CD4-positive, CD25-positive, alpha-beta regulatory T cell (primary cell): ENCODE data around the gene HPSE. TPM values are rescaled to one million over a fixed set of nuclear protein-coding genes. Genes with fewer than 3 reads are reported as not detected.
A peak's percentile ranks its signal among the peaks of the same experiment; 100 is the strongest.

Experiments
- ATAC-seq, 2 donors: fragments of 150-1000 bp; cut with Tn5 transposase; one replicate each; pipeline ENCODE4 v1.10.0; 2021; ENCODE audit warnings: low read depth in 2 of 2, moderate number of reproducible peaks in 2 of 2, moderate library complexity in 1 of 2
- DNase-seq, 3 donors: peaks; one replicate each; pipeline versions ENCODE4 v3.0.0 to v3.0.0-alpha.2; 2012 to 2022; ENCODE audit warnings: mixed read lengths in 1 of 3
- H3K27ac ChIP-seq: one replicate; pipeline ENCODE4 v1.7.0; 2013; ENCODE audit warnings: mild to moderate bottlenecking, low read length; ENCODE audit not compliant: insufficient read depth, poor library complexity, severe bottlenecking
- H3K27me3 ChIP-seq: one replicate; pipeline ENCODE4 v1.7.0; 2013; ENCODE audit warnings: low read length; ENCODE audit not compliant: control insufficient read depth, insufficient read depth
- H3K36me3 ChIP-seq: one replicate; pipeline ENCODE4 v1.7.0; 2013; ENCODE audit warnings: mild to moderate bottlenecking, low read length, moderate library complexity; ENCODE audit not compliant: control insufficient read depth, insufficient read depth
- H3K4me1 ChIP-seq: 2 replicates; pipeline ENCODE4 v1.7.0; 2013; ENCODE audit warnings: mild to moderate bottlenecking, low read length; ENCODE audit not compliant: insufficient read depth, control insufficient read depth, poor library complexity, severe bottlenecking
- H3K4me3 ChIP-seq: one replicate; pipeline ENCODE4 v1.7.0; 2013; ENCODE audit warnings: low read depth, mild to moderate bottlenecking, low read length, moderate library complexity
- H3K9me3 ChIP-seq, 2 experiments: 1 replicate in 1 of 2; 2 replicates in 1 of 2; pipeline ENCODE4 v1.7.0; 2013; ENCODE audit warnings: low read length in 2 of 2, mild to moderate bottlenecking in 1 of 2, moderate library complexity in 1 of 2; ENCODE audit not compliant: control insufficient read depth in 2 of 2
- H3K27ac Mint-ChIP-seq, 3 donors: one replicate each; pipeline ENCODE4 v1.8.0; 2020 to 2022; ENCODE audit warnings: mild to moderate bottlenecking in 3 of 3, mixed read lengths in 3 of 3, moderate library complexity in 2 of 3
- H3K27me3 Mint-ChIP-seq: one replicate; pipeline ENCODE4 v1.8.0; 2022; ENCODE audit warnings: mild to moderate bottlenecking, mixed read lengths
- H3K36me3 Mint-ChIP-seq: one replicate; pipeline ENCODE4 v1.8.0; 2020; ENCODE audit warnings: mixed read lengths
- H3K4me1 Mint-ChIP-seq, 4 donors: one replicate each; pipeline ENCODE4 v1.8.0; 2020 to 2022; ENCODE audit warnings: mixed read lengths in 4 of 4, mild to moderate bottlenecking in 1 of 4
- H3K4me3 Mint-ChIP-seq, 4 donors: one replicate each; pipeline ENCODE4 v1.8.0; 2020 to 2022; ENCODE audit warnings: mild to moderate bottlenecking in 4 of 4, mixed read lengths in 4 of 4, moderate library complexity in 3 of 4
- H3K9me3 Mint-ChIP-seq, 7 donors: one replicate each; pipeline ENCODE4 v1.8.0; 2020 to 2022; ENCODE audit warnings: mixed read lengths in 7 of 7, mild to moderate bottlenecking in 3 of 7, moderate library complexity in 2 of 7
- polyA plus RNA-seq, 4 donors: library from polyadenylated mRNA; unstranded; fragments of 300-500 nt; fragmentation: Illumina TruSeq; gene quantifications; one replicate each; pipeline ENCODE4 v1.2.3, GENCODE V29; 2021
- total RNA-seq: library from RNA; stranded (reverse); gene quantifications from one replicate; pipeline ENCODE4 v1.2.3, GENCODE V29; 2022

HPSE gene
- total and polyA plus RNA-seq, 5 donors from 2014 or later, result 8.3 to 14.0 (median 9.7) TPM

- Mint-ChIP-seq H3K4me1 (peaks cover under 1 to 13% (median 5%) of the 10 kb centered on the region in 4 donors), H3K27ac (peak overlapping the region in 1 of 3 donors; percentile 75), H3K4me3 (no peak overlapping the region), H3K36me3 (peaks cover 22% of the 10 kb centered on the region), H3K9me3 (no peaks in the 10 kb centered on the region), H3K27me3 (peaks cover 3% of the 10 kb centered on the region)
- Histone ChIP-seq H3K27me3 (no peaks in the 10 kb centered on the region), H3K4me1 (peaks cover 8% of the 10 kb centered on the region), H3K27ac (no peak overlapping the region), H3K9me3 (no peaks in the 10 kb centered on the region), H3K36me3 (no peaks in the 10 kb centered on the region), H3K4me3 (no peak overlapping the region)
- no peak for DNase-seq
- no peak for ATAC-seq
Observed at GRCh38 chr4:83257811-83258210, 76.8 kb downstream of the HPSE start.

GRCh38 chr4:83255584-83255983 lies 79.1 kb downstream of the HPSE start:
- Mint-ChIP-seq H3K4me1 (peaks cover 5 to 27% (median 14%) of the 10 kb centered on the region in 4 donors), H3K4me3 (no peak overlapping the region), H3K36me3 (peaks cover 11% of the 10 kb centered on the region), H3K27me3 (peaks cover 6% of the 10 kb centered on the region), H3K27ac (no peak overlapping the region), H3K9me3 (no peaks in the 10 kb centered on the region)
- Histone ChIP-seq H3K27ac (no peak overlapping the region), H3K27me3 (no peaks in the 10 kb centered on the region), H3K4me3 (no peak overlapping the region), H3K36me3 (no peaks in the 10 kb centered on the region), H3K4me1 (peaks cover 15% of the 10 kb centered on the region), H3K9me3 (no peaks in the 10 kb centered on the region)
- ATAC-seq (no peak), DNase-seq (no peak)

GRCh38 chr4:83252782-83253405 lies 81.8 kb downstream of the HPSE start:
- DNase-seq, result peak; percentile 51 to 84 (median 76)
- Mint-ChIP-seq H3K27ac (peak overlapping the region; percentile 56 to 74 (median 74)), H3K27me3 (peaks cover 16% of the 10 kb centered on the region), H3K4me1 (peaks cover 5 to 22% (median 11%) of the 10 kb centered on the region in 4 donors), H3K4me3 (no peak overlapping the region), H3K9me3 (peaks cover 0 to 1% (median 0%) of the 10 kb centered on the region in 7 donors), H3K36me3 (peaks cover 5% of the 10 kb centered on the region)
- no peaks in the 10 kb centered on the region for H3K36me3 ChIP-seq
- peaks cover 11% of the 10 kb centered on the region for H3K4me1 ChIP-seq
- no peaks in the 10 kb centered on the region for H3K27me3 ChIP-seq
- H3K4me3 ChIP-seq, result no peak overlapping the region
- peak; percentile 74 to 79 for ATAC-seq
- H3K27ac ChIP-seq, result no peak overlapping the region
- H3K9me3 ChIP-seq, result no peaks in the 10 kb centered on the region

- Histone ChIP-seq H3K9me3 (no peaks in the 10 kb centered on the region), H3K36me3 (no peaks in the 10 kb centered on the region), H3K27me3 (no peaks in the 10 kb centered on the region), H3K4me1 (peaks cover 11% of the 10 kb centered on the region), H3K4me3 (no peak overlapping the region), H3K27ac (no peak overlapping the region)
- H3K27ac Mint-ChIP-seq, result peak overlapping the region; percentile 15 to 34 (median 16)
- peak in 1 of 2 donors; percentile 32 for ATAC-seq
- H3K4me1 Mint-ChIP-seq, result peaks cover 5 to 23% (median 11%) of the 10 kb centered on the region in 4 donors
- H3K9me3 Mint-ChIP-seq, result peaks cover 0 to 1% (median 0%) of the 10 kb centered on the region in 7 donors
- no peak overlapping the region for H3K4me3 Mint-ChIP-seq
- DNase-seq, result no peak
- H3K27me3 Mint-ChIP-seq, result peaks cover 25% of the 10 kb centered on the region
- H3K36me3 Mint-ChIP-seq, result no peaks in the 10 kb centered on the region
Observed at GRCh38 chr4:83251447-83251830, 83.2 kb downstream of the HPSE start.

DNA sequence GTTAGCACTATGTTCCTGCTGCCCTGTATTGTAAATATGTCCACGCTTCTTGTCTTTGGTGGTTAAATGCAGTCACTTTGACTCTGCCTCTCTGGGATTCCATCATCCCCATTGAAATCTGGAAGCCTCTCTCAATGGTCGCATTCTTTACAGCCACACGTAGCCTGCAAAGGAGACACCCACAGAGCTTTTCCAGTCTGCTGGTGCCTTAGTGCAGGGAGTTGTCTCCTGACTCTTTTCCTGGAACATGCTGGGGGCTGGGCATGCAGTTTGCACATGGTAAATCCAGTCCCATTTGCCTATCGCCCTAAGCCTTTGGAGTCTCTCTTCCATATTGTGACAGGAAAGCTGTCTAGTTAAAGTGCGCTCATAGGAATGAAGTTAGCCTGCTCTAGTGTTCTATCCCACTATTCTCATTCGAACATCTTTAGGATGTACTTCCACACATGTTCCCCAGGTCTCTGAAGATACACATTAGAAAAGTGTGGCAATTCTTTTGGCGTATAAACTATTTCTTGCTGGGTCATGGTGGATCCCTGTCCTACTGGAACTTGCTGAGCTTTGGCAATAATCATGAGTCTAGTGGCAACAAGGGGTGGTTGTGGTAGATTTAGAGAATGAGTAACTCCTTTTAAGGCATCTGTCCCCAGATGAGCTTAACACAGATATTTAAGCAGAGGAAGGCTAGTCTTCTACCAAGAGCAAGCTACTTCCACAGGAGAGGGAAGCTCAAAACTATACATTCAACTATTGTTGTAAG lies 83.8 kb downstream of the HPSE start:
- Histone ChIP-seq H3K27me3 (no peaks in the 10 kb centered on the region), H3K36me3 (no peaks in the 10 kb centered on the region), H3K27ac (no peak overlapping the region), H3K9me3 (no peaks in the 10 kb centered on the region), H3K4me1 (peaks cover 11% of the 10 kb centered on the region), H3K4me3 (no peak overlapping the region)
- Mint-ChIP-seq H3K4me1 (peaks cover 5 to 24% (median 11%) of the 10 kb centered on the region in 4 donors), H3K9me3 (peaks cover 0 to 1% (median 0%) of the 10 kb centered on the region in 7 donors), H3K27ac (peak overlapping the region in 2 of 3 donors; percentile 16 to 52), H3K27me3 (peaks cover 30% of the 10 kb centered on the region), H3K4me3 (no peak overlapping the region), H3K36me3 (no peaks in the 10 kb centered on the region)
- ATAC-seq (no peak), DNase-seq (no peak)

GRCh38 chr4:83248486-83248885 lies 86.2 kb downstream of the HPSE start:
- H3K36me3 ChIP-seq, result no peaks in the 10 kb centered on the region
- Mint-ChIP-seq H3K27me3 (peaks cover 49% of the 10 kb centered on the region), H3K4me1 (peaks cover 5 to 26% (median 12%) of the 10 kb centered on the region in 4 donors), H3K27ac (no peak overlapping the region), H3K36me3 (peaks cover 8% of the 10 kb centered on the region), H3K4me3 (no peak overlapping the region), H3K9me3 (peaks cover 0 to 5% (median 0%) of the 10 kb centered on the region in 7 donors)
- peaks cover 11% of the 10 kb centered on the region for H3K4me1 ChIP-seq
- ATAC-seq (no peak), DNase-seq (no peak)
- no peaks in the 10 kb centered on the region for H3K27me3 ChIP-seq
- no peak overlapping the region for H3K27ac ChIP-seq
- no peak overlapping the region for H3K4me3 ChIP-seq
- no peaks in the 10 kb centered on the region for H3K9me3 ChIP-seq

DNA sequence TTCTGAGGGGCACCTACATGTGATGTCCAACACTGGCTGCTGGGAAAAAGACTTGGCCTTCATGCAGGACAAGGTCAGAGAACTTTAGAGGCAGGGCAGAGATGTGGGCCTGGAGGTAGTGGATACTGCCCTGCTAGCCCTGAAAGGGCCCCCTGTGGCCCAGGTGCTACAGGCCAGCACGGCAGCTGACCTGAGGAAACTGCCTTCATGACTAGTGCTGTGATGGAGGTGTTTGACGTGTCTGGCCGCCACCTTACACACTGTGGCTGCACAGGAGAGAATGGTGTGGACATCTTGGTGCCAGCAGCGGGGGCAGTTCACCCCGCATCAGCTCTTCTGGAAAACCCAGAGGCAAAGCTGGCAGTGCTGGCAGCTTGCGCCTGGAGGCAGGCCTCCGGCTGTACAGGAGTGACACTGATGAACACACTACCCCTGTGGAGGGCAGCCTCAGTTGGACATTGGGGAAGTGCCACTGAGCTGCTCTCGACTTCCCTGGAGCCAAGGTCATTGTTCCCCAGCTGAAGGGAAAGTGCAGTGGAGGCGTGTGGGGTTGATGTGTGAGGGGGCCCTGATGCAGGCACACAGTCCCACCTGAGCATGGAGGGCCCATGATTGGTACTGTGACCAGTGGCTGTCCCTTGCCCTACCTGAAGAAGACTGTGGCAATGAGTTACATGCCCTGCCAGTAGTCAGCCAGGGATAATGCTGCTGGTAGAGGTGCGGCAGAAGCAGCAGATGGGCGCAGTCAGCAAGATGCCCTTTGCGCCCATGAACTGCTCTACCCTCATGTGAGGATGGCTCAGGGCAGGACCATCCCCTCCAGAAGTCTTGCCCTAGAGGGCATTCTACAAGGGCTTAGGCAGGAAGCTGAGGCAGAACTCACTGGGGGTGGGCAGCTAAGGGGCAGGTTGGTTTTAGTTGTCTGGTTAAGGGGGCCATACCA lies 87.0 kb downstream of the HPSE start:
- H3K27ac Mint-ChIP-seq, result no peak overlapping the region
- peaks cover 53% of the 10 kb centered on the region for H3K27me3 Mint-ChIP-seq
- ATAC-seq (no peak), DNase-seq (no peak)
- H3K4me1 Mint-ChIP-seq, result peaks cover 3 to 23% (median 8%) of the 10 kb centered on the region in 4 donors
- H3K4me3 Mint-ChIP-seq, result no peak overlapping the region
- Histone ChIP-seq H3K4me3 (no peak overlapping the region), H3K4me1 (peaks cover 6% of the 10 kb centered on the region), H3K27ac (no peak overlapping the region), H3K9me3 (no peaks in the 10 kb centered on the region), H3K36me3 (no peaks in the 10 kb centered on the region), H3K27me3 (no peaks in the 10 kb centered on the region)
- peaks cover 0 to 5% (median 0%) of the 10 kb centered on the region in 7 donors for H3K9me3 Mint-ChIP-seq
- H3K36me3 Mint-ChIP-seq, result peaks cover 11% of the 10 kb centered on the region
